A549 (cell line): ENCODE data around the gene LTF. TPM values are rescaled to one million over a fixed set of nuclear protein-coding genes. Genes with fewer than 3 reads are reported as not detected.

Experiments
- ATAC-seq, 2 experiments: fragments of 200-7000 bp in 1 of 2; fragments of >200 bp in 1 of 2; cut with Nextera tagmentation in 1 of 2; cut with Tn5 transposase in 1 of 2; 3 replicates each; pipeline versions ENCODE4 v1.8.0 to v1.9.1; 2018 to 2020; ENCODE audit warnings: mild to moderate bottlenecking in 1 of 2, moderate library complexity in 1 of 2
- CTCF ChIA-PET: fragments of 300-600 bp; sonication (Branson Sonifier 250); formaldehyde crosslinking; extraction: SDS; loops from one replicate; lab custom pipeline; 2021; ENCODE audit warnings: antibody characterized with exemption, inconsistent platforms; lab: Yijun Ruan, JAX
- POLR2A ChIA-PET: fragments of 350-600 bp; formaldehyde crosslinking; extraction: SDS; loops from one replicate; lab custom pipeline; 2021; ENCODE audit warnings: antibody characterized with exemption, inconsistent platforms; lab: Yijun Ruan, JAX
- DNase-seq, 2 experiments: peaks; one replicate each; pipeline versions ENCODE4 v3.0.0 to v3.0.0-alpha.2; 2011 to 2016; ENCODE audit warnings: low read depth in 1 of 2, low spot score in 1 of 2
- FAIRE-seq: peaks from 2 replicates; lab custom pipeline; 2011; peaks lifted over from hg19 to GRCh38; lab: Jason Lieb, UNC
- H3K27ac ChIP-seq, 2 experiments: fragments of >200 bp; sonication (Bioruptor Twin); formaldehyde crosslinking; 3 replicates each; pipeline ENCODE4 v1.5.1; 2016 to 2017
- H3K4me1 ChIP-seq: fragments of >200 bp; sonication (Bioruptor Twin); formaldehyde crosslinking; 3 replicates; pipeline ENCODE4 v1.6.1; 2016
- H3K4me2 ChIP-seq: fragments of >200 bp; sonication (Bioruptor Twin); formaldehyde crosslinking; 3 replicates; pipeline ENCODE4 v1.6.1; 2016
- H3K4me3 ChIP-seq: fragments of >200 bp; sonication (Bioruptor Twin); formaldehyde crosslinking; 3 replicates; pipeline ENCODE4 v1.5.1; 2016
- H3K9me3 ChIP-seq: fragments of >200 bp; sonication (Bioruptor Twin); formaldehyde crosslinking; 3 replicates; pipeline ENCODE4 v1.6.1; 2016
- BCL3 ChIP-seq: fragments of >200 bp; sonication (Bioruptor Twin); formaldehyde crosslinking; IDR thresholded peaks from 3 replicates; pipeline ENCODE4 v1.6.1; 2016
- BHLHE40 ChIP-seq: IDR thresholded peaks from 2 replicates; pipeline ENCODE4 v1.6.1; 2012; ENCODE audit warnings: low read depth, low read length, inconsistent platforms
- CEBPB ChIP-seq, 2 experiments: fragments of >200 bp in 1 of 2; sonication (Bioruptor Twin) in 1 of 2; formaldehyde crosslinking in 1 of 2; IDR thresholded peaks; 2 replicates each; pipeline ENCODE4 v1.6.1; 2012 to 2016
- E2F6 ChIP-seq: IDR thresholded peaks from 2 replicates; pipeline ENCODE4 v1.6.1; 2012; ENCODE audit warnings: low read depth, borderline replicate concordance
- ELK1 ChIP-seq: fragments of 150-350 bp; IDR thresholded peaks from 2 replicates; pipeline ENCODE4 v1.6.1; 2014; ENCODE audit warnings: low read depth, mild to moderate bottlenecking, low read length
- FOSB ChIP-seq: fragments of 250-450 bp; sonication (Bioruptor Pico); IDR thresholded peaks from 2 replicates; pipeline ENCODE4 v1.5.0; 2020; ENCODE audit warnings: mild to moderate bottlenecking, moderate library complexity
- FOSL2 ChIP-seq, 2 experiments: fragments of 450-650 bp in 1 of 2; fragments of >200 bp in 1 of 2; sonication (Bioruptor Twin) in 1 of 2; formaldehyde crosslinking; IDR thresholded peaks; 2 replicates each; pipeline versions ENCODE4 v1.5.0 to v1.6.1; 2016 to 2020; ENCODE audit warnings: mild to moderate bottlenecking in 1 of 2, moderate library complexity in 1 of 2
- FOXS1 ChIP-seq: fragments of 250-450 bp; sonication (Bioruptor Pico); IDR thresholded peaks from 2 replicates; pipeline ENCODE4 v1.5.0; 2020; ENCODE audit warnings: mild to moderate bottlenecking, moderate library complexity
- GATA3 ChIP-seq: IDR thresholded peaks from 2 replicates; pipeline ENCODE4 v1.6.1; 2012; ENCODE audit warnings: borderline replicate concordance
- HES2 ChIP-seq: fragments of >200 bp; sonication (Bioruptor Twin); formaldehyde crosslinking; IDR thresholded peaks from 2 replicates; pipeline ENCODE4 v1.6.1; 2016
- HEYL ChIP-seq: fragments of 250-450 bp; sonication (Bioruptor Pico); IDR thresholded peaks from 2 replicates; pipeline ENCODE4 v1.8.0; 2021; ENCODE audit warnings: mild to moderate bottlenecking, moderate library complexity
- HOXA7 ChIP-seq: fragments of 250-450 bp; sonication (Bioruptor Pico); IDR thresholded peaks from 2 replicates; pipeline ENCODE4 v1.5.0; 2020; ENCODE audit warnings: mild to moderate bottlenecking, moderate library complexity
- KDM1A ChIP-seq: fragments of 200-600 bp; sonication (generic); IDR thresholded peaks from 2 replicates; pipeline ENCODE4 v1.6.1; 2016; ENCODE audit warnings: low read depth, mild to moderate bottlenecking
- KDM5A ChIP-seq: fragments of 200-600 bp; sonication (generic); IDR thresholded peaks from 2 replicates; pipeline ENCODE4 v1.6.1; 2016; ENCODE audit warnings: antibody characterized with exemption, mild to moderate bottlenecking
- MAX ChIP-seq: IDR thresholded peaks from 2 replicates; pipeline ENCODE4 v1.6.1; 2012
- NFE2L2 ChIP-seq: fragments of 150-350 bp; conservative IDR thresholded peaks from 2 replicates; pipeline ENCODE4 v1.6.1; 2014; ENCODE audit warnings: low read length
- NR3C1 ChIP-seq: fragments of >200 bp; sonication (Bioruptor Twin); formaldehyde crosslinking; IDR thresholded peaks from 3 replicates; pipeline ENCODE4 v1.6.1; 2017
- PHF8 ChIP-seq: fragments of 200-600 bp; sonication (generic); IDR thresholded peaks from 2 replicates; pipeline ENCODE4 v1.6.1; 2016; ENCODE audit warnings: low read depth, mild to moderate bottlenecking, antibody characterized with exemption, moderate library complexity, borderline replicate concordance
- POLR2AphosphoS2 ChIP-seq: conservative IDR thresholded peaks from 2 replicates; pipeline ENCODE4 v1.6.1; 2012; ENCODE audit warnings: low read length, improper control_type of control experiment, inconsistent platforms
- REST ChIP-seq: fragments of 200-600 bp; sonication (generic); IDR thresholded peaks from 2 replicates; pipeline ENCODE4 v1.6.1; 2016; ENCODE audit warnings: antibody characterized with exemption, mild to moderate bottlenecking, moderate library complexity
- ZC3H11A ChIP-seq: fragments of 450-650 bp; IDR thresholded peaks from 2 replicates; pipeline ENCODE4 v1.6.1; 2014; ENCODE audit warnings: antibody characterized with exemption, mild to moderate bottlenecking
- ZNF302 ChIP-seq: fragments of 250-450 bp; sonication (Bioruptor Pico); IDR thresholded peaks from 2 replicates; pipeline ENCODE4 v1.9.0; 2021; ENCODE audit warnings: inconsistent platforms, mild to moderate bottlenecking, moderate library complexity
- WGBS: methylation state at CpG from one replicate; pipeline ENCODE4 v1.1.6; 2017; ENCODE audit errors: missing lambda C conversion rate; 5-methylcytosine and 5-hydroxymethylcytosine counted together
- polyA plus RNA-seq, 4 experiments: library from polyadenylated mRNA; depleted of rRNA in 3 of 4; stranded (reverse); fragments of >200 nt; fragmentation: RNase III in 1 of 4; extraction: RNeasy Plus Mini Kit Qiagen cat#74134 plus additional on column Dnase treatment in 1 of 4; gene quantifications; 2 replicates in 3 of 4; 3 replicates in 1 of 4; pipeline ENCODE4 v1.2.3, GENCODE V29; 2011 to 2017

Gene LTF
- polyA plus RNA-seq, 2 of the 4 experiments (the other 2 are of a cell fraction): not detected

GRCh38 chr3:46417841-46418611 is 46.7 kb downstream of the LTF start:
- CTCF ChIA-PET: interaction anchor here (0.7 to 0.8 kb wide), 2 partner anchors 9 kb away, joined by 3 read pairs; no protein-coding TSS in a partner anchor
- no peak for ATAC-seq
- 48% methylated on average over 8 of the region's 9 CpGs for WGBS

GRCh38 chr3:46416811-46417510 is 47.7 kb downstream of the LTF start:
- ChIA-PET POLR2A (interaction anchor here (0.6 kb wide), 1 partner anchor 1026 kb away, joined by 4 read pairs; no protein-coding TSS in a partner anchor), CTCF (interaction anchor here (1.0 kb wide), 1 partner anchor 25 kb away, joined by 3 read pairs; no protein-coding TSS in a partner anchor)
- TF ChIP-seq BCL3: no peak
- TF ChIP-seq HOXA7 (CRISPR knock-in tag): no peak
- no peaks in the 10 kb centered on the region for H3K4me1 ChIP-seq
- H3K4me2 ChIP-seq: no peak overlapping the region
- DNase-seq (no peak), FAIRE-seq (no peak), ATAC-seq (no peak)
- no peak overlapping the region for H3K4me3 ChIP-seq
- no peak overlapping the region for H3K27ac ChIP-seq
- H3K9me3 ChIP-seq: no peaks in the 10 kb centered on the region
- WGBS: 56% methylated on average over 7 of the region's 7 CpGs

More at GRCh38 chr3:46417841-46418611, 46.7 kb downstream of the LTF start:
- POLR2A ChIA-PET: no interaction called here
- Histone ChIP-seq H3K4me1 (no peaks in the 10 kb centered on the region), H3K9me3 (no peaks in the 10 kb centered on the region), H3K27ac (no peak overlapping the region)
- DNase-seq (no peak), FAIRE-seq (no peak)
- TF ChIP-seq FOSB (CRISPR knock-in tag) (no peak), KDM5A (no peak), BHLHE40 (no peak), FOSL2 (IDR thresholded peaks at IDR 0.05) (no peak), FOSL2 (CRISPR knock-in tag; IDR thresholded peaks at IDR 0.05) (no peak), CEBPB (IDR thresholded peaks at IDR 0.05) (no peak), BCL3 (no peak), ZNF302 (no peak), FOXS1 (no peak), ELK1 (no peak), HES2 (no peak), NFE2L2 (no peak), GATA3 (no peak), MAX (no peak), NR3C1 (no peak)
- TF ChIP-seq, all 56 proteins: peak for 0
- no peak overlapping the region for H3K4me2 ChIP-seq
- H3K4me3 ChIP-seq: no peak overlapping the region

GRCh38 chr3:46416125-46416810 is 48.4 kb downstream of the LTF start:
- FAIRE-seq (no peak), DNase-seq (no peak), ATAC-seq (no peak)
- H3K9me3 ChIP-seq: no peaks in the 10 kb centered on the region
- no peak overlapping the region for H3K4me2 ChIP-seq
- 69% methylated on average over 10 of the region's 10 CpGs for WGBS
- ChIA-PET CTCF (interaction anchor here (1.0 kb wide), 1 partner anchor 24 kb away, joined by 3 read pairs; no protein-coding TSS in a partner anchor), POLR2A (no interaction called here)
- no peak overlapping the region for H3K27ac ChIP-seq
- H3K4me3 ChIP-seq: no peak overlapping the region
- H3K4me1 ChIP-seq: no peaks in the 10 kb centered on the region
- TF ChIP-seq POLR2AphosphoS2 (no peak), E2F6 (no peak), KDM1A (no peak), NR3C1 (no peak), REST (no peak), PHF8 (no peak), HEYL (CRISPR knock-in tag) (no peak), KDM5A (no peak), ZC3H11A (no peak)
